GM19395 (cell line): Measurements from ENCODE around the gene ZNF536.

Experiments
- ATAC-seq: cut with Tn5 transposase; IDR thresholded peaks from one replicate; pipeline ENCODE4 v1.9.1; 2021; ENCODE audit warnings: mild to moderate bottlenecking, moderate library complexity; ENCODE audit not compliant: unreplicated experiment

Gene ZNF536

GRCh38 chr19:30519607-30520205 is 147.5 kb downstream of the ZNF536 start:
- no peak for ATAC-seq

- ATAC-seq, result no peak
Measured at GRCh38 chr19:30520735-30521479, 148.7 kb downstream of the ZNF536 start.

- ATAC-seq, result no peak
Measured at GRCh38 chr19:30521937-30522336, 149.8 kb downstream of the ZNF536 start.

GRCh38 chr19:30522341-30522740 is 150.2 kb downstream of the ZNF536 start:
- no peak for ATAC-seq

- ATAC-seq, result no peak
Measured at GRCh38 chr19:30523791-30524190, 151.6 kb downstream of the ZNF536 start.

- no peak for ATAC-seq
Measured at GRCh38 chr19:30525383-30525782, 153.2 kb downstream of the ZNF536 start.

GRCh38 chr19:30528919-30529318 is 156.7 kb downstream of the ZNF536 start:
- no peak for ATAC-seq

GRCh38 chr19:30529876-30530275 is 157.7 kb downstream of the ZNF536 start:
- ATAC-seq, result no peak

- no peak for ATAC-seq
Measured at GRCh38 chr19:30530751-30531150, 158.6 kb downstream of the ZNF536 start.

- ATAC-seq, result no peak
Measured at GRCh38 chr19:30535011-30535410, 162.8 kb downstream of the ZNF536 start.

GRCh38 chr19:30536975-30537374 is 164.8 kb downstream of the ZNF536 start:
- no peak for ATAC-seq

- no peak for ATAC-seq
Measured at GRCh38 chr19:30539315-30539714, 167.1 kb downstream of the ZNF536 start.

GRCh38 chr19:30539981-30540380 is 167.8 kb downstream of the ZNF536 start:
- no peak for ATAC-seq

- no peak for ATAC-seq
Measured at GRCh38 chr19:30540761-30541160, 168.6 kb downstream of the ZNF536 start.

GRCh38 chr19:30541575-30541974 is 169.4 kb downstream of the ZNF536 start:
- no peak for ATAC-seq

GRCh38 chr19:30543243-30543945 is 171.2 kb downstream of the ZNF536 start:
- no peak for ATAC-seq

GRCh38 chr19:30545752-30546151 is 173.6 kb downstream of the ZNF536 start:
- ATAC-seq, result no peak

- no peak for ATAC-seq
Measured at GRCh38 chr19:30546332-30546731, 174.1 kb downstream of the ZNF536 start.

- no peak for ATAC-seq
Measured at GRCh38 chr19:30547246-30547645, 175.1 kb downstream of the ZNF536 start.

- no peak for ATAC-seq
Measured at GRCh38 chr19:30549151-30549550, 177.0 kb downstream of the ZNF536 start.

GRCh38 chr19:30551271-30551670 is 179.1 kb downstream of the ZNF536 start:
- no peak for ATAC-seq

GRCh38 chr19:30552593-30552992 is 180.4 kb downstream of the ZNF536 start:
- ATAC-seq, result no peak
